Gastroesophageal sphincter (tissue), 2 donors: ENCODE results near the gene PHC2.

ENCODE experiments used
- EP300 ChIP-seq: sonication (generic); formaldehyde crosslinking; IDR thresholded peaks from one replicate; pipeline ENCODE4 v1.6.1; 2017; ENCODE audit warnings: antibody characterized with exemption, mild to moderate bottlenecking
- POLR2A ChIP-seq, 2 donors: fragments of 450-650 bp; IDR thresholded peaks; one replicate each; pipeline ENCODE4 v1.6.1; 2017; ENCODE audit warnings: antibody characterized with exemption in 2 of 2, mild to moderate bottlenecking in 2 of 2, moderate library complexity in 1 of 2
- POLR2AphosphoS5 ChIP-seq: sonication (generic); formaldehyde crosslinking; IDR thresholded peaks from one replicate; pipeline ENCODE4 v1.6.1; 2017; ENCODE audit warnings: antibody characterized with exemption

DNA sequence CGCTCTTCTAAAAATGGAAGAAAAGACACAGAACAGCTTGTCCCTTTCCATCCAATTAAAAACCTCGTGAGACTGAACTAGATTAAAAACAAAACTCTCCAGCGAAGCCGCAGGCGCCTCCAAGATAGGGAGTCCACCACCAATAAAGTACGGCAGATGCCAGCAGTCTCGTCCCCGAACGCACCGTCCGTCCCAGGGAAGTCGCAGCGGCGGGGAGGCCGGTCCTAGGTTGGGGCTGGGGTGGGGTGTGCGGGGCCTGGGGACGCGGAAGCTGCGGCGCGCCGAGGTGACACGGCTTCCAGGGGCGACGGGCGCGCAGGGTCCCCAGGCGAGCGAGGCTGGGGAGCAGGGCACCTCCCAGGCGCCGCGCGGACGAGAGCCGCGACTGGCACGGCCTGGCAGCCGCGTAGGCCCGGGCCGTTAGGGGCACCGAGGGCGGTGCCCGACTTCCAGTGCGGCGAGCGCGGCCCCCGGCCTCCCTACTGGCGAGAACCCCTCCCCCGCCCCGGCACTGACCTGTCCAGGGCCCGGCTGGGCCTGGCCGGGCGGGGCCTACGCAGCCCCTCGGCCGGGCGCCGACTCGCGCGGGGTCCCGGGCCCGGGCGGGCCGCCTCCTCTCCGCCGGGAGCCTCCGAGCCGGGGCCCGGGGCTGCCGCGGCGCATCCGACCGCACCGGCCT is 81.7 kb downstream of the PHC2 start:
- no peak for TF ChIP-seq POLR2AphosphoS5
- TF ChIP-seq EP300: no peak
- peak in 1 of 2 donors; percentile 43 for TF ChIP-seq POLR2A (IDR thresholded peaks at IDR 0.05)
